HEK293 (cell line): Measurements from ENCODE around the gene TSTD1.

Experiments
- CTCF ChIA-PET: fragments of 350-600 bp; formaldehyde crosslinking; extraction: SDS; loops from one replicate; lab custom pipeline; 2021; ENCODE audit warnings: antibody characterized with exemption; lab: Yijun Ruan, JAX
- POLR2A ChIA-PET: fragments of 300-600 bp; formaldehyde crosslinking; extraction: SDS; loops from one replicate; lab custom pipeline; 2020; ENCODE audit warnings: antibody characterized with exemption, inconsistent platforms; lab: Yijun Ruan, JAX
- H3K27ac ChIP-seq: fragments of 200-500 bp; sonication (Bioruptor generic); 2 replicates; pipeline ENCODE4 v1.5.1; 2014; ENCODE audit warnings: low read depth, low read length, control low read depth, inconsistent platforms; ENCODE audit errors: extremely low read depth
- H3K36me3 ChIP-seq, 2 experiments: fragments of 200-500 bp in 1 of 2; sonication (Bioruptor generic) in 1 of 2; 1 replicate in 1 of 2; 2 replicates in 1 of 2; pipeline ENCODE4 v1.5.1; 2014 to 2017; ENCODE audit warnings: inconsistent platforms in 2 of 2, low read length in 2 of 2; ENCODE audit not compliant: control insufficient read depth in 2 of 2, insufficient read depth in 1 of 2
- H3K4me1 ChIP-seq: fragments of 200-500 bp; sonication (Bioruptor generic); 2 replicates; pipeline ENCODE4 v1.5.1; 2014; ENCODE audit warnings: mild to moderate bottlenecking, low read length, inconsistent platforms; ENCODE audit not compliant: control insufficient read depth, insufficient read depth
- H3K4me3 ChIP-seq: 2 replicates; pipeline ENCODE4 v1.5.1; 2011; ENCODE audit warnings: low read depth, mild to moderate bottlenecking, control low read depth, low read length, moderate library complexity
- H3K9me3 ChIP-seq: fragments of 200-500 bp; sonication (Bioruptor generic); 2 replicates; pipeline ENCODE4 v1.5.1; 2014; ENCODE audit warnings: low read depth, low read length, inconsistent platforms; ENCODE audit not compliant: control insufficient read depth, insufficient read depth
- KLF1 ChIP-seq: fragments of 450-650 bp; formaldehyde crosslinking; IDR thresholded peaks from 2 replicates; pipeline ENCODE4 v1.5.1; 2016; ENCODE audit warnings: missing biosample characterization, missing genetic modification characterization
- SCRT1 ChIP-seq: fragments of 450-650 bp; formaldehyde crosslinking; IDR thresholded peaks from 2 replicates; pipeline ENCODE4 v1.5.1; 2016; ENCODE audit warnings: missing biosample characterization, missing genetic modification characterization, borderline replicate concordance
- SP3 ChIP-seq: fragments of 450-650 bp; formaldehyde crosslinking; IDR thresholded peaks from 2 replicates; pipeline ENCODE4 v1.5.1; 2016; ENCODE audit warnings: missing biosample characterization, missing genetic modification characterization
- ZBTB17 ChIP-seq: fragments of 450-650 bp; formaldehyde crosslinking; IDR thresholded peaks from 2 replicates; pipeline ENCODE4 v1.5.1; 2016; ENCODE audit warnings: missing biosample characterization, missing genetic modification characterization
- ZBTB20 ChIP-seq: fragments of 450-650 bp; formaldehyde crosslinking; IDR thresholded peaks from 2 replicates; pipeline ENCODE4 v1.5.1; 2016; ENCODE audit warnings: missing biosample characterization, missing genetic modification characterization
- ZBTB7A ChIP-seq: fragments of 450-650 bp; formaldehyde crosslinking; IDR thresholded peaks from 2 replicates; pipeline ENCODE4 v1.5.1; 2016; ENCODE audit warnings: low read depth, missing biosample characterization, missing genetic modification characterization
- ZFP41 ChIP-seq: fragments of 450-650 bp; formaldehyde crosslinking; IDR thresholded peaks from 2 replicates; pipeline ENCODE4 v1.5.1; 2016; ENCODE audit warnings: missing biosample characterization, missing genetic modification characterization, borderline replicate concordance
- ZIC2 ChIP-seq: fragments of 450-650 bp; formaldehyde crosslinking; IDR thresholded peaks from 2 replicates; pipeline ENCODE4 v1.5.1; 2016; ENCODE audit warnings: missing biosample characterization, missing genetic modification characterization
- ZNF2 ChIP-seq: fragments of 450-650 bp; formaldehyde crosslinking; IDR thresholded peaks from 2 replicates; pipeline ENCODE4 v1.5.1; 2016; ENCODE audit warnings: missing biosample characterization, missing genetic modification characterization
- ZNF202 ChIP-seq: fragments of 450-650 bp; formaldehyde crosslinking; IDR thresholded peaks from 2 replicates; pipeline ENCODE4 v1.5.1; 2016; ENCODE audit warnings: missing biosample characterization, missing genetic modification characterization, borderline replicate concordance
- ZNF239 ChIP-seq: fragments of 450-650 bp; formaldehyde crosslinking; IDR thresholded peaks from 2 replicates; pipeline ENCODE4 v1.5.1; 2016; ENCODE audit warnings: missing biosample characterization, missing genetic modification characterization
- ZNF292 ChIP-seq: fragments of 450-650 bp; formaldehyde crosslinking; IDR thresholded peaks from 2 replicates; pipeline ENCODE4 v1.5.1; 2016; ENCODE audit warnings: low read depth, missing biosample characterization, missing genetic modification characterization, borderline replicate concordance
- ZNF350 ChIP-seq: fragments of 450-650 bp; formaldehyde crosslinking; IDR thresholded peaks from 2 replicates; pipeline ENCODE4 v1.5.0; 2017; ENCODE audit warnings: missing biosample characterization, mild to moderate bottlenecking, missing genetic modification characterization
- ZNF433 ChIP-seq: fragments of 450-650 bp; formaldehyde crosslinking; IDR thresholded peaks from 2 replicates; pipeline ENCODE4 v1.5.1; 2016; ENCODE audit warnings: missing biosample characterization, missing genetic modification characterization, low read depth
- ZNF560 ChIP-seq: fragments of 450-650 bp; formaldehyde crosslinking; IDR thresholded peaks from 2 replicates; pipeline ENCODE4 v1.5.1; 2017; ENCODE audit warnings: missing biosample characterization, missing genetic modification characterization, borderline replicate concordance
- ZNF658 ChIP-seq: fragments of 450-650 bp; formaldehyde crosslinking; IDR thresholded peaks from 2 replicates; pipeline ENCODE4; 2016; ENCODE audit warnings: missing biosample characterization, missing genetic modification characterization
- ZNF701 ChIP-seq: fragments of 450-650 bp; formaldehyde crosslinking; IDR thresholded peaks from 2 replicates; pipeline ENCODE4 v1.5.1; 2016; ENCODE audit warnings: missing biosample characterization, missing genetic modification characterization
- ZNF707 ChIP-seq: fragments of 450-650 bp; formaldehyde crosslinking; IDR thresholded peaks from 2 replicates; pipeline ENCODE4 v1.5.1; 2016; ENCODE audit warnings: missing biosample characterization, missing genetic modification characterization
- TF ChIP-seq, protein P1 (sequence below): fragments of 450-650 bp; formaldehyde crosslinking; IDR thresholded peaks from 2 replicates; pipeline ENCODE4 v1.5.1; 2016; ENCODE audit warnings: missing biosample characterization, missing genetic modification characterization
- TF ChIP-seq, protein P2 (sequence below): fragments of 450-650 bp; formaldehyde crosslinking; IDR thresholded peaks from 2 replicates; pipeline ENCODE4 v1.5.1; 2016; ENCODE audit warnings: missing biosample characterization, missing genetic modification characterization
- TF ChIP-seq, protein P3 (sequence below): fragments of 450-650 bp; formaldehyde crosslinking; IDR thresholded peaks from 2 replicates; pipeline ENCODE4 v1.5.1; 2016; ENCODE audit warnings: missing biosample characterization, missing genetic modification characterization
- TF ChIP-seq, protein P4 (sequence below): fragments of 450-650 bp; formaldehyde crosslinking; IDR thresholded peaks from 2 replicates; pipeline ENCODE4 v1.5.1; 2016; ENCODE audit warnings: missing biosample characterization, missing genetic modification characterization

The TSTD1 gene

DNA sequence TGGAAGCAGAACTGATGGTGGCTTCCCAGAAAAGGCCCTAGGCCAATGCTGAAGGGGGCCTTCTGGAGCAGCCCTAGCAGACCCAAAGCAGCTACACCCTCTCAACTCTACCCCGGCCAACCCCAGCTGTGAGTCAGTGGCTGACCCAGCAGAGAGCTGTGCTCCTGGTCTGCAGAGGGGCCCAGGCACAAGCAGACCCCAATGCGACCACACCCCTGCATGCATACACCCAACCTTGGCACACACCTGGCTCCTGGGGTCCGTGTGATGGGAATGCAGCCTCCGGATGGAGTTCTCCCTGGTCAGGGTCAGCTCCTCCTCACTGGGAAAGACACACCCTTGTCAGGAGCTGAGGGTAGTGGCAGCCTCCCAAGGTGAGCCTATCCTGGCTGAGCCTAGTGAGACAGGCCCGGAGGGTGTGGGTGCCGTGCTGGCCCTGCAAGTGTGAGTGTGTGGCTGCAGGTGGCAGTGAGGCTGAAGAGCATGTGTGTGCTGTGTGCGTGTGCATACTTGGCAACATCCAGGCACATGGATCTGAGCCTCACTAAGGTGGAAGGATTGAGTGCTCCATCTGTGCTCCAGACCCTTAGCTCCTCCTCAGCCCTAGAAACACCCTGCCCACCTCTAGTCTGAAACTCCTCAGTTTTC is 34.8 kb upstream of the TSTD1 start:
- H3K36me3 ChIP-seq, result peaks cover 0 to 13% of the 10 kb centered on the region in 2 experiments; a peak in 1 of 3 replicates
- H3K4me3 ChIP-seq, result peak overlapping the region; percentile 39
- H3K27ac ChIP-seq, result no peak overlapping the region
- TF ChIP-seq, protein P1, sequence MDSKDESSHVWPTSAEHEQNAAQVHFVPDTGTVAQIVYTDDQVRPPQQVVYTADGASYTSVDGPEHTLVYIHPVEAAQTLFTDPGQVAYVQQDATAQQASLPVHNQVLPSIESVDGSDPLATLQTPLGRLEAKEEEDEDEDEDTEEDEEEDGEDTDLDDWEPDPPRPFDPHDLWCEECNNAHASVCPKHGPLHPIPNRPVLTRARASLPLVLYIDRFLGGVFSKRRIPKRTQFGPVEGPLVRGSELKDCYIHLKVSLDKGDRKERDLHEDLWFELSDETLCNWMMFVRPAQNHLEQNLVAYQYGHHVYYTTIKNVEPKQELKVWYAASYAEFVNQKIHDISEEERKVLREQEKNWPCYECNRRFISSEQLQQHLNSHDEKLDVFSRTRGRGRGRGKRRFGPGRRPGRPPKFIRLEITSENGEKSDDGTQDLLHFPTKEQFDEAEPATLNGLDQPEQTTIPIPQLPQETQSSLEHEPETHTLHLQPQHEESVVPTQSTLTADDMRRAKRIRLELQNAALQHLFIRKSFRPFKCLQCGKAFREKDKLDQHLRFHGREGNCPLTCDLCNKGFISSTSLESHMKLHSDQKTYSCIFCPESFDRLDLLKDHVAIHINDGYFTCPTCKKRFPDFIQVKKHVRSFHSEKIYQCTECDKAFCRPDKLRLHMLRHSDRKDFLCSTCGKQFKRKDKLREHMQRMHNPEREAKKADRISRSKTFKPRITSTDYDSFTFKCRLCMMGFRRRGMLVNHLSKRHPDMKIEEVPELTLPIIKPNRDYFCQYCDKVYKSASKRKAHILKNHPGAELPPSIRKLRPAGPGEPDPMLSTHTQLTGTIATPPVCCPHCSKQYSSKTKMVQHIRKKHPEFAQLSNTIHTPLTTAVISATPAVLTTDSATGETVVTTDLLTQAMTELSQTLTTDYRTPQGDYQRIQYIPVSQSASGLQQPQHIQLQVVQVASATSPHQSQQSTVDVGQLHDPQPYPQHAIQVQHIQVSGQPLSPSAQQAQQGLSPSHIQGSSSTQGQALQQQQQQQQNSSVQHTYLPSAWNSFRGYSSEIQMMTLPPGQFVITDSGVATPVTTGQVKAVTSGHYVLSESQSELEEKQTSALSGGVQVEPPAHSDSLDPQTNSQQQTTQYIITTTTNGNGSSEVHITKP (tag by site-specific recombination), result 0 out of 2 replicates have a peak, but pooled peaks have one; percentile 11
- TF ChIP-seq, protein P2, sequence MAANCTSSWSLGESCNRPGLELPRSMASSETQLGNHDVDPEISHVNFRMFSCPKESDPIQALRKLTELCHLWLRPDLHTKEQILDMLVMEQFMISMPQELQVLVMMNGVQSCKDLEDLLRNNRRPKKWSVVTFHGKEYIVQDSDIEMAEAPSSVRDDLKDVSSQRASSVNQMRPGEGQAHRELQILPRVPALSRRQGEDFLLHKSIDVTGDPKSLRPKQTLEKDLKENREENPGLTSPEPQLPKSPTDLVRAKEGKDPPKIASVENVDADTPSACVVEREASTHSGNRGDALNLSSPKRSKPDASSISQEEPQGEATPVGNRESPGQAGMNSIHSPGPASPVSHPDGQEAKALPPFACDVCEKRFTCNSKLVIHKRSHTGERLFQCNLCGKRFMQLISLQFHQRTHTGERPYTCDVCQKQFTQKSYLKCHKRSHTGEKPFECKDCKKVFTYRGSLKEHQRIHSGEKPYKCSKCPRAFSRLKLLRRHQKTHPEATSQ (tag by site-specific recombination), result no peak
- TF ChIP-seq ZNF433 (tag by site-specific recombination), result no peak
- peak; percentile 50; the same call in 1 of the 2 replicates for TF ChIP-seq KLF1
- TF ChIP-seq ZNF2 (tag by site-specific recombination), result no peak
- TF ChIP-seq, protein P3, sequence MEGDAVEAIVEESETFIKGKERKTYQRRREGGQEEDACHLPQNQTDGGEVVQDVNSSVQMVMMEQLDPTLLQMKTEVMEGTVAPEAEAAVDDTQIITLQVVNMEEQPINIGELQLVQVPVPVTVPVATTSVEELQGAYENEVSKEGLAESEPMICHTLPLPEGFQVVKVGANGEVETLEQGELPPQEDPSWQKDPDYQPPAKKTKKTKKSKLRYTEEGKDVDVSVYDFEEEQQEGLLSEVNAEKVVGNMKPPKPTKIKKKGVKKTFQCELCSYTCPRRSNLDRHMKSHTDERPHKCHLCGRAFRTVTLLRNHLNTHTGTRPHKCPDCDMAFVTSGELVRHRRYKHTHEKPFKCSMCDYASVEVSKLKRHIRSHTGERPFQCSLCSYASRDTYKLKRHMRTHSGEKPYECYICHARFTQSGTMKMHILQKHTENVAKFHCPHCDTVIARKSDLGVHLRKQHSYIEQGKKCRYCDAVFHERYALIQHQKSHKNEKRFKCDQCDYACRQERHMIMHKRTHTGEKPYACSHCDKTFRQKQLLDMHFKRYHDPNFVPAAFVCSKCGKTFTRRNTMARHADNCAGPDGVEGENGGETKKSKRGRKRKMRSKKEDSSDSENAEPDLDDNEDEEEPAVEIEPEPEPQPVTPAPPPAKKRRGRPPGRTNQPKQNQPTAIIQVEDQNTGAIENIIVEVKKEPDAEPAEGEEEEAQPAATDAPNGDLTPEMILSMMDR, result peak; percentile 63
- 0 out of 2 replicates have a peak, but pooled peaks have one; percentile 8 for TF ChIP-seq ZIC2 (tag by site-specific recombination)
- TF ChIP-seq ZBTB20 (tag by site-specific recombination), result peak; percentile 37; the same call in 1 of the 2 replicates
- no peak for TF ChIP-seq ZFP41 (tag by site-specific recombination)
- TF ChIP-seq ZBTB7A (tag by site-specific recombination), result no peak
- peak; percentile 33; the same call in 1 of the 2 replicates for TF ChIP-seq ZBTB17 (tag by site-specific recombination)
- no peaks in the 10 kb centered on the region for H3K9me3 ChIP-seq
- CTCF ChIA-PET, result interaction anchor here (0.6 to 6.1 kb wide), 3 partner anchors 23 to 129 kb away, joined by 3 to 56 read pairs (median 4); partner anchors contain the start of genes KLHDC9 and USF1
- POLR2A ChIA-PET, result no interaction called here
- H3K4me1 ChIP-seq, result no peaks in the 10 kb centered on the region

DNA sequence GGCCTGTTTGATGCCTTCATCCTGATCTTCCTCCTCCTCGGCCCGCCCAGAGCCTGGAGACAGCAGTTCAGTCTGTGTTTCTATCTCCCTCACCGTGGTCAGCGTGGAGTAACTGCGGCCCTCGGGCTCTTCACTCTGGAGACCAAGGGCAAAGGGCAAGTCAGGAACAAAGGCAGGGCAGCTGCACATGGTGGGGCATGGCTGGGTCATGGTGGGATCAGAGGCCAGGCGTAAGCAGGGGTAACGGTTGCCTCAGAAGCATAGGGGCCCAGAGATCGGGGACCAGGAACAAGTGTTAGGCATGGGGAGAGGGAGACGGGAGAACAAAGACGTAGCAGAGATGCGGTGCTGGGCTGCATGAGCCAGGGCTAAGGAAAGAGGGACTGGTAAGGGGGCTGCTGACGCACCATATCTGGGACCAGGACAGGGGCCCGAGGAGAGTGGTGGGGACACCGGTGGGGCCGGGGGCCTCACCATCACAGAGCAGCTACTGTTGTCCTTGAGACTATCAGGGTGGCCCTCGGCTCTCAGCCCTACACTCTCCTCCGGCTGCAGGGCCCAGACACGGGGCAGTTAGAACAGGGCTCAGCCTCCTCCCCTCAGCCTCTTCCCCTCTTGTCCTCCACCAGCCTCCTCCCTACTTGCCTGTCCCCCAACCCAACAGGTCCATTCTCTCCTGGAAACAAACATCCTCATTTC is 34.1 kb upstream of the TSTD1 start:
- CTCF ChIA-PET, result interaction anchor here (1.1 to 6.1 kb wide), 4 partner anchors 9 to 75 kb away, joined by 3 to 56 read pairs (median 4); partner anchors contain the start of genes KLHDC9 and USF1
- Histone ChIP-seq H3K4me3 (peak overlapping the region; percentile 39), H3K27ac (no peak overlapping the region), H3K36me3 (peaks cover 0 to 13% of the 10 kb centered on the region in 2 experiments; a peak in 1 of 3 replicates), H3K9me3 (no peaks in the 10 kb centered on the region), H3K4me1 (no peaks in the 10 kb centered on the region)
- POLR2A ChIA-PET, result no interaction called here
- TF ChIP-seq SCRT1, result no peak
- TF ChIP-seq ZNF350, result no peak
- no peak for TF ChIP-seq ZNF202 (tag by site-specific recombination)
- no peak for TF ChIP-seq ZNF292
- no peak for TF ChIP-seq ZNF701 (tag by site-specific recombination)
- TF ChIP-seq ZNF658 (tag by site-specific recombination), result no peak
- TF ChIP-seq ZNF560 (tag by site-specific recombination), result no peak
- no peak for TF ChIP-seq ZNF239 (tag by site-specific recombination)
- TF ChIP-seq, protein P4, sequence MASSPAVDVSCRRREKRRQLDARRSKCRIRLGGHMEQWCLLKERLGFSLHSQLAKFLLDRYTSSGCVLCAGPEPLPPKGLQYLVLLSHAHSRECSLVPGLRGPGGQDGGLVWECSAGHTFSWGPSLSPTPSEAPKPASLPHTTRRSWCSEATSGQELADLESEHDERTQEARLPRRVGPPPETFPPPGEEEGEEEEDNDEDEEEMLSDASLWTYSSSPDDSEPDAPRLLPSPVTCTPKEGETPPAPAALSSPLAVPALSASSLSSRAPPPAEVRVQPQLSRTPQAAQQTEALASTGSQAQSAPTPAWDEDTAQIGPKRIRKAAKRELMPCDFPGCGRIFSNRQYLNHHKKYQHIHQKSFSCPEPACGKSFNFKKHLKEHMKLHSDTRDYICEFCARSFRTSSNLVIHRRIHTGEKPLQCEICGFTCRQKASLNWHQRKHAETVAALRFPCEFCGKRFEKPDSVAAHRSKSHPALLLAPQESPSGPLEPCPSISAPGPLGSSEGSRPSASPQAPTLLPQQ (tag by site-specific recombination), result no peak
- no peak for TF ChIP-seq ZNF707
- no peak for TF ChIP-seq SP3 (tag by site-specific recombination)
